Osteocyte (in vitro differentiated cells): Measurements from ENCODE around the gene FHIT. TPM values are rescaled to one million over a fixed set of nuclear protein-coding genes. Genes with fewer than 3 reads are reported as not detected.
"Not testable (repeated sequence)": the region's sequence is repeated elsewhere in the genome, so short reads cannot be mapped to it uniquely, and the experiment has no call there.

Experiments used
- DNase-seq: peaks from one replicate; pipeline ENCODE4 v3.0.0; 2021; ENCODE audit warnings: mixed read lengths; ENCODE audit not compliant: unreplicated experiment; ENCODE audit errors: extremely low spot score
- H3K27ac Mint-ChIP-seq: one replicate; pipeline ENCODE4 v1.8.0; 2021; ENCODE audit warnings: mild to moderate bottlenecking, mixed read lengths; ENCODE audit not compliant: unreplicated experiment
- H3K27me3 Mint-ChIP-seq: one replicate; pipeline ENCODE4 v1.8.0; 2021; ENCODE audit warnings: mixed read lengths; ENCODE audit not compliant: unreplicated experiment
- H3K36me3 Mint-ChIP-seq: one replicate; pipeline ENCODE4 v1.8.0; 2021; ENCODE audit warnings: mixed read lengths; ENCODE audit not compliant: unreplicated experiment
- H3K4me1 Mint-ChIP-seq: one replicate; pipeline ENCODE4 v1.8.0; 2021; ENCODE audit warnings: mixed read lengths; ENCODE audit not compliant: unreplicated experiment
- H3K4me3 Mint-ChIP-seq: one replicate; pipeline ENCODE4 v1.8.0; 2021; ENCODE audit warnings: mild to moderate bottlenecking, moderate library complexity, mixed read lengths; ENCODE audit not compliant: unreplicated experiment
- H3K9me3 Mint-ChIP-seq: one replicate; pipeline ENCODE4 v1.8.0; 2021; ENCODE audit warnings: mixed read lengths; ENCODE audit not compliant: unreplicated experiment
- total RNA-seq: library from RNA; stranded (reverse); gene quantifications from 2 replicates; pipeline ENCODE4 v1.2.1, GENCODE V29; 2021
- TF ChIP-seq, protein P1 (sequence below): fragments of 200-600 bp; sonication (generic); IDR thresholded peaks from 2 replicates; pipeline ENCODE4 v1.5.0; 2021; ENCODE audit warnings: antibody characterized with exemption, mild to moderate bottlenecking, moderate library complexity

FHIT gene
- total RNA-seq, 1 donor from 2014 or later, result 2.3 TPM

DNA sequence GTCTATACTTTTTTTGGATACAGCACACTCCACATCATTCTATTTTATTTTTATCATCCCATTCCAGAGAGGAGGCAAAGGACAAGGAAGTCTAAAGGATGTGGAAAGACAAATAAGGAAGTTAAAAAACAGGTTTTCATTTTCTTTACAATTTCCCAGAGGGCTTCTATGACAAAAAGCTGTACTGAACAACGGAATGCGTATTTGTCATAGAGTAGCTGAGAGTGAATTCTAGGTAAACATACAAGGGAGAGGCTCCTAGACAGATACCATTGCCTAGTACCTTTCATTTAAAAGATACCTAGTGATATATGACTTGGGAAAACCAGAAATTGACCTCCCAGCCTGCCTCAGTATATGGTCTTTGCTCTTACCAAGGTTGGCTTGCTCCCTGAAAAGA lies 341.7 kb downstream of the FHIT start:
- no peak for DNase-seq
- TF ChIP-seq, protein P1, sequence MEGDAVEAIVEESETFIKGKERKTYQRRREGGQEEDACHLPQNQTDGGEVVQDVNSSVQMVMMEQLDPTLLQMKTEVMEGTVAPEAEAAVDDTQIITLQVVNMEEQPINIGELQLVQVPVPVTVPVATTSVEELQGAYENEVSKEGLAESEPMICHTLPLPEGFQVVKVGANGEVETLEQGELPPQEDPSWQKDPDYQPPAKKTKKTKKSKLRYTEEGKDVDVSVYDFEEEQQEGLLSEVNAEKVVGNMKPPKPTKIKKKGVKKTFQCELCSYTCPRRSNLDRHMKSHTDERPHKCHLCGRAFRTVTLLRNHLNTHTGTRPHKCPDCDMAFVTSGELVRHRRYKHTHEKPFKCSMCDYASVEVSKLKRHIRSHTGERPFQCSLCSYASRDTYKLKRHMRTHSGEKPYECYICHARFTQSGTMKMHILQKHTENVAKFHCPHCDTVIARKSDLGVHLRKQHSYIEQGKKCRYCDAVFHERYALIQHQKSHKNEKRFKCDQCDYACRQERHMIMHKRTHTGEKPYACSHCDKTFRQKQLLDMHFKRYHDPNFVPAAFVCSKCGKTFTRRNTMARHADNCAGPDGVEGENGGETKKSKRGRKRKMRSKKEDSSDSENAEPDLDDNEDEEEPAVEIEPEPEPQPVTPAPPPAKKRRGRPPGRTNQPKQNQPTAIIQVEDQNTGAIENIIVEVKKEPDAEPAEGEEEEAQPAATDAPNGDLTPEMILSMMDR, result no peak
- no peaks in the 10 kb centered on the region for H3K4me1 Mint-ChIP-seq
- H3K36me3 Mint-ChIP-seq, result no peaks in the 10 kb centered on the region
- no peak overlapping the region for H3K4me3 Mint-ChIP-seq
- H3K9me3 Mint-ChIP-seq, result peaks cover 10% of the 10 kb centered on the region
- peaks cover 3% of the 10 kb centered on the region for H3K27me3 Mint-ChIP-seq
- no peak overlapping the region for H3K27ac Mint-ChIP-seq

DNA sequence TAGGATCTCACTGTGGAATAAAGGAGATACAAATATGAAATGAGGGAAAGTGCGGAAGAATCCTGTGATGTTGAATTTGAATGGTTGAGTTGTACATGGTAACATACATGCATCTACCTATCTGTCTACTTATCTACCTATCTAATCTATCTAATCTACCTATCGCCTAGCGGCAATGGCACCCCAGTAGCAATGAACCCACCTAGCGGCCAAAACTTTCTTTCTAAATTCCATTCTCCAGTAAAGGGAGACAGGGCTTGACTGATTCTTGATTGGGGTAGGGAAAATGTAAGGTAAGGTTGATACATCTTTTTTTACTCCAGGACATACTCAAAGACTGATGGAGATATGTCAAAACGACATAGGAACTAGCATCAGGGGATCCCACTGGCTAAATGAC lies 345.0 kb downstream of the FHIT start:
- no peak overlapping the region for H3K27ac Mint-ChIP-seq
- H3K36me3 Mint-ChIP-seq, result no peaks in the 10 kb centered on the region
- H3K4me3 Mint-ChIP-seq, result no peak overlapping the region
- no peaks in the 10 kb centered on the region for H3K4me1 Mint-ChIP-seq
- H3K9me3 Mint-ChIP-seq, result peaks cover 2% of the 10 kb centered on the region
- no peak for DNase-seq
- TF ChIP-seq, protein P1, result no peak
- H3K27me3 Mint-ChIP-seq, result peaks cover 3% of the 10 kb centered on the region

DNA sequence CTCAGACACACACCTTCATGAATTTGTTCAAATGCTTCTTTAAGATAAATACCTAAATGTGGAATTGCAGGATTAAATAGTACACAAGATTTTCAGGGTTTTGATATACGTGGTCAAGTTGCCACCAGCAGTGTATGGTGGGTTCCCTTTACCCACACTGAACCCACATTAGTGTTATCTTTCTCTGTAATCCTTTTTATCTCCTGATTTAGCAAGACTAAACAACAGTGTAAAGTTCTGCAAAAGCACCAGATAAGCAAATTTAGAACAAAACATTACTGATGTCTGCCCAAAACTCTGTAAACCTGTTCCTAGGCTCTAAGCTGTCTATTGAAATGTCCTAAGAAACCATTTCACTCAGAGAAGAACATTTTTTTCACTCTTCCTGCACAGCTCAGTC lies 352.9 kb downstream of the FHIT start:
- no peak overlapping the region for H3K27ac Mint-ChIP-seq
- no peaks in the 10 kb centered on the region for H3K36me3 Mint-ChIP-seq
- H3K27me3 Mint-ChIP-seq, result peaks cover 4% of the 10 kb centered on the region
- TF ChIP-seq, protein P1, result no peak
- no peaks in the 10 kb centered on the region for H3K9me3 Mint-ChIP-seq
- no peak overlapping the region for H3K4me3 Mint-ChIP-seq
- DNase-seq, result no peak
- no peaks in the 10 kb centered on the region for H3K4me1 Mint-ChIP-seq

GRCh38 chr3:60893946-60894345 lies 357.3 kb downstream of the FHIT start:
- DNase-seq, result no peak
- Mint-ChIP-seq H3K9me3 (no peaks in the 10 kb centered on the region), H3K27me3 (peaks cover 6% of the 10 kb centered on the region), H3K4me1 (no peaks in the 10 kb centered on the region), H3K4me3 (no peak overlapping the region), H3K27ac (no peak overlapping the region), H3K36me3 (no peaks in the 10 kb centered on the region)
- TF ChIP-seq, protein P1, result no peak

DNA sequence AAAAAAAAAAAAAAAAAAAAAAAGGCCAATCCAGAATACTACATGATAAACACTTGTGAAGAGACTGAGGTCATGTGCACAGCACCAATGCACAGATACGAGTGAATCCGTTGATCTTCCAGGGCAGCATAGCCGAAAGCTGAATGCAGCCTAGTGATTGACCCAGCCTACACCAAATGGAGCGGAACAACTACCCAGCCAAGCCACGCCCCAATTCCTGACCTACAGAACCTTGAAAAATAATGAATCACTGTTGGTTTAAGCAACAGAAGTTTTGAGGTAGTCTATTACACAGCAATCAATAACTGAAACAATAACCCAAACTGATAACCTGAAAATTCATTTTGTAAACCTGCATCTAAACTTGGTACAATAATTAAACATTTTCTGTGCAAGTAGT lies 361.0 kb downstream of the FHIT start:
- H3K27ac Mint-ChIP-seq, result no peak overlapping the region
- no peaks in the 10 kb centered on the region for H3K9me3 Mint-ChIP-seq
- no peaks in the 10 kb centered on the region for H3K4me1 Mint-ChIP-seq
- H3K27me3 Mint-ChIP-seq, result peaks cover 4% of the 10 kb centered on the region
- DNase-seq, result no peak
- TF ChIP-seq, protein P1, result no peak
- H3K36me3 Mint-ChIP-seq, result no peaks in the 10 kb centered on the region
- H3K4me3 Mint-ChIP-seq, result no peak overlapping the region

- not testable (repeated sequence) for H3K27me3 Mint-ChIP-seq, H3K36me3 Mint-ChIP-seq, H3K4me3 Mint-ChIP-seq, DNase-seq, H3K27ac Mint-ChIP-seq, H3K9me3 Mint-ChIP-seq, H3K4me1 Mint-ChIP-seq
These were observed 362.3 kb downstream of the FHIT start for GRCh38 chr3:60888952-60889351.
